Uterus (tissue), 2 donors: ENCODE measurements around the gene TNFRSF18.

Experiments used
- CTCF ChIP-seq, 4 experiments: fragments of 200-600 bp in 2 of 4; fragments of 450-650 bp in 2 of 4; sonication (generic) in 2 of 4; IDR thresholded peaks; one replicate each; pipeline ENCODE4 v1.5.1; 2016 to 2019; ENCODE audit warnings: antibody characterized with exemption in 4 of 4, mild to moderate bottlenecking in 2 of 4, moderate library complexity in 1 of 4
- POLR2A ChIP-seq, 2 donors: fragments of 450-650 bp; IDR thresholded peaks; one replicate each; pipeline ENCODE4 v1.6.1; 2016; ENCODE audit warnings: antibody characterized with exemption in 2 of 2, mild to moderate bottlenecking in 1 of 2, moderate library complexity in 1 of 2

GRCh38 chr1:1234180-1234808 lies 27.9 kb upstream of the TNFRSF18 start:
- no peak for TF ChIP-seq CTCF (IDR thresholded peaks at IDR 0.05)
- no peak for TF ChIP-seq POLR2A (IDR thresholded peaks at IDR 0.05)
